ENCODE data around the gene SHANK3.

GRCh38 chr22:50710886-50711285, 38.3 kb downstream of the SHANK3 start:
- TF ChIP-seq CTCF (conservative IDR thresholded peaks at IDR 0.05) (no peak), ZFX (IDR thresholded peaks at IDR 0.05) (no peak)
